HG03571 (cell line): ENCODE measurements around the gene TXNIP.

Experiments
- ATAC-seq: cut with Tn5 transposase; IDR thresholded peaks from one replicate; pipeline ENCODE4 v1.9.1; 2021; ENCODE audit not compliant: unreplicated experiment

Gene TXNIP

DNA sequence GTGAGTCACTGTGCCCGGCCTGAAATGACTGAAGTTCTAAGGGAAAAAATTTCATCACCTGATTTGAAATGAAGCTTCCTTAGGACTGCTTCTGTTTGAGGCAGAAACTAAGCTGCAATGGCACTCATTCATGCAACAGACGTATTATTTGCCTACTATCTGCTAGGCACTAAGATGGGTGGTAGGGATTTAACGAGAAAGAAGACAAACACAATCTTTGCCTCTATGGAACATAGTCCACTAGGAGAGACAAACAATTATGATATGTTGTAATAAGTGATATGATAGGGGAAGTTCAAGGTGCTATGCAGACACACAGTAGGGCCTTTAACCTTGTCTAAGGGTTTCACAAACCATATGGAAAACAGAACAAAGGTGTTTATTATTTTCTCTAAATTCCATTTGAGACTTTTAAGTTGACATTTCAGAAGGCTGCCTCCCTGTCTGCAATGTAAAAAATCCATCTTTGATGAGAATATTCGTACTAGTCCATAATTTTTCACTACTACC lies 49.8 kb downstream of the TXNIP start:
- ATAC-seq, result no peak

- no peak for ATAC-seq
Measured at GRCh38 chr1:145944532-145944931, 51.8 kb downstream of the TXNIP start.

- no peak for ATAC-seq
Measured at GRCh38 chr1:145942871-145943270, 53.5 kb downstream of the TXNIP start.
